Measurements from ENCODE around the gene BDKRB2. TPM values are rescaled to one million over a fixed set of nuclear protein-coding genes. Genes with fewer than 3 reads are reported as not detected.

BDKRB2 gene
- total RNA-seq, 2 donors from 2014 or later: 11.3 to 23.3 TPM

DNA sequence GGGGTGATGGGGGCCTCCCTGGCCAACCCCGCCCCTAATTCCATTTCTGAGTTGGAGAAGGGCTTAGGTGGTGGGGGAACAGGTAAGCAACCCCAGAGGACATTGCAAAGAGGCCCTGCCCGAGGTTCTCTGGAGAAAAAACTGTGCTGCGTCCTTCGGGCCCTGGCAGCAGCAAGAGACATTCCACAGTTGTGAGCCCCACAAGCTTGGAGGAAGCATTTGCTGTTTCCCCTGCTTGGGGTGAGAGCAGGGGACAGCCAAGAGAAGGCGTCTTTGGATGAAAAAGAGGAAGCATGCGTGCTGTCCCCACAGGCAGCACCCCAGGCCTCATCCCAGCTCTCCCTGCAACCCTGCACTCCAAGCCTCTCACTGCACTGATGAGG lies 1.3 kb downstream of the BDKRB2 start:
- TF ChIP-seq, protein P1, sequence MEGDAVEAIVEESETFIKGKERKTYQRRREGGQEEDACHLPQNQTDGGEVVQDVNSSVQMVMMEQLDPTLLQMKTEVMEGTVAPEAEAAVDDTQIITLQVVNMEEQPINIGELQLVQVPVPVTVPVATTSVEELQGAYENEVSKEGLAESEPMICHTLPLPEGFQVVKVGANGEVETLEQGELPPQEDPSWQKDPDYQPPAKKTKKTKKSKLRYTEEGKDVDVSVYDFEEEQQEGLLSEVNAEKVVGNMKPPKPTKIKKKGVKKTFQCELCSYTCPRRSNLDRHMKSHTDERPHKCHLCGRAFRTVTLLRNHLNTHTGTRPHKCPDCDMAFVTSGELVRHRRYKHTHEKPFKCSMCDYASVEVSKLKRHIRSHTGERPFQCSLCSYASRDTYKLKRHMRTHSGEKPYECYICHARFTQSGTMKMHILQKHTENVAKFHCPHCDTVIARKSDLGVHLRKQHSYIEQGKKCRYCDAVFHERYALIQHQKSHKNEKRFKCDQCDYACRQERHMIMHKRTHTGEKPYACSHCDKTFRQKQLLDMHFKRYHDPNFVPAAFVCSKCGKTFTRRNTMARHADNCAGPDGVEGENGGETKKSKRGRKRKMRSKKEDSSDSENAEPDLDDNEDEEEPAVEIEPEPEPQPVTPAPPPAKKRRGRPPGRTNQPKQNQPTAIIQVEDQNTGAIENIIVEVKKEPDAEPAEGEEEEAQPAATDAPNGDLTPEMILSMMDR (IDR thresholded peaks at IDR 0.05): no peak

DNA sequence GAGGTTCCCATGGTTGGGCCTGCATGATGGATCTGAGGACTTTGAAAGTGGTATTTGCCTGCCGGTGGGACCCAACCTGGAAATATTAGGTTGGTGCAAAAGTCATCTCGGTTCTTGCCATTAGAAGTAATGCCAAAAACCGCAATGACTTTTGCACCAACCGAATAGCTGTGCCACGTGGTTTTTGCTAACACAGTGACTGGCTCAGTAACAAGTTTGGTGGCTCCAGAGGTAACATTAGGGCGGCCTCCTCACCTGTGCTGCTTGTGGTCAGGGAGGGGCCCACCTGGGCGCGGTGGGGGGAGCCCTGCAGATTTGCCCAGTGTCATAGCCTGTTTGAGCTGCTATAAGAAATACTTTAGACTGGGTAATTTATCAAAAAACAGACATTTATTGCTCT lies 1.8 kb downstream of the BDKRB2 start:
- Histone ChIP-seq H3K36me3 (no peaks in the 10 kb centered on the region), H3K27me3 (no peaks in the 10 kb centered on the region), H3K4me3 (peak overlapping the region; percentile 57), H3K9me3 (no peaks in the 10 kb centered on the region), H3K9ac (ENCODE audit: low read depth in 2 of 2, low read length in 2 of 2) (peak overlapping the region in 1 of 2 donors; percentile 89), H3K27ac (peak overlapping the region; percentile 85), H3K4me1 (no peaks in the 10 kb centered on the region)
- TF ChIP-seq, protein P1 (IDR thresholded peaks at IDR 0.05): no peak
- peak; percentile 69 for DNase-seq
- intact Hi-C loops (cut with DNase I): loop anchor here (10.0 kb wide), 1 partner anchor 102 kb away; no protein-coding TSS in a partner anchor

More for the DNA sequence above, 1.3 kb downstream of the BDKRB2 start:
- H3K27me3 ChIP-seq: no peaks in the 10 kb centered on the region
- intact Hi-C loops (cut with DNase I): loop anchor here (10.0 kb wide), 1 partner anchor 101 kb away; no protein-coding TSS in a partner anchor
- H3K9me3 ChIP-seq: no peaks in the 10 kb centered on the region
- no peaks in the 10 kb centered on the region for H3K4me1 ChIP-seq
- no peaks in the 10 kb centered on the region for H3K36me3 ChIP-seq
- peak overlapping the region; percentile 57 for H3K4me3 ChIP-seq
- peak overlapping the region; percentile 85 for H3K27ac ChIP-seq
- DNase-seq: no peak
- peak overlapping the region; percentile 71 to 89 for H3K9ac ChIP-seq (ENCODE audit: low read depth in 2 of 2, low read length in 2 of 2)

DNA sequence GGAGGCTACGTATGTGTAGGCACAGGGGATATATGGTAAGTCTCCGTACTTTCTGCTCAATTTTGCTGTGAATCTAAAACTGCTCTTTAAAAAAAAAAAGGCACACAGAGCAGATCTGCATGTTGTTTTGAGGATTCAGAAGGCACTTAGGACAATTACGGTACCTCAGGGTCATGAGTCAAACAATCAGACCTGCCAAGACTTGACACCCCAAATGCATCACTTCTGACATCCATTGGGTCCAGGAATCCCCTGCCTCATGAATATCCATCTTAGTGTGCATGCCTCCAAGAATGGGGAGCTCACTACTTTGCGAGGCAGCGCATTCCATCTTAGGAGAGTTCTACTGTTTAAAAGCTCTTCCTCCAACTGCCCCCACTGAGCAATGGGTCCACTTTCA lies 3.0 kb downstream of the BDKRB2 start:
- Histone ChIP-seq H3K27ac (no peak overlapping the region), H3K9ac (ENCODE audit: low read depth in 2 of 2, low read length in 2 of 2) (no peak overlapping the region), H3K4me3 (no peak overlapping the region), H3K27me3 (no peaks in the 10 kb centered on the region), H3K4me1 (no peaks in the 10 kb centered on the region), H3K36me3 (no peaks in the 10 kb centered on the region), H3K9me3 (peaks cover 8% of the 10 kb centered on the region)
- TF ChIP-seq, protein P1 (IDR thresholded peaks at IDR 0.05): no peak
- DNase-seq: no peak
- intact Hi-C loops (cut with DNase I): loop anchor here (10.0 kb wide), 1 partner anchor 103 kb away; no protein-coding TSS in a partner anchor

DNA sequence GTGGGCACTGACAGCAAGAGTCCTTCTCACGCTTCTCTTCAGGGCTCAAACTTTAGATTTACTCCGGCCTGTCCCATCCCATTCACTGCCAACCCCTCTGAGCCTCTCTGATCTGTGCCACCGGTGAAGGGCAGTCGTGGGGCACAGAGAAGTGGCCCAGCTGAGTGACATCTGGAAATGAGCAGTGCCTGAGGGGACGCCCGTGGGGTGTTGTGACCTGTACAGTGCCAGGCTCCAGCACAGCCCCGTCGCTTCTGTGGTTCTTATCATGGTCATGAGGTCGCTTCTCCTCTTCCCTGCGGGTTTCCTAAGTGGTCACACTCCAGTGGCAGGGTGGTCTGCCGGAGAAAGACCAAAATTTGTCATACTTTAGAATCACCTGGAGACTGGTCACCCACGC lies 4.1 kb downstream of the BDKRB2 start:
- H3K27ac ChIP-seq: no peak overlapping the region
- DNase-seq: no peak
- H3K9me3 ChIP-seq: peaks cover 8% of the 10 kb centered on the region
- TF ChIP-seq, protein P1 (IDR thresholded peaks at IDR 0.05): no peak
- H3K4me1 ChIP-seq: no peaks in the 10 kb centered on the region
- intact Hi-C loops (cut with DNase I): loop anchor here (10.0 kb wide), 1 partner anchor 104 kb away; no protein-coding TSS in a partner anchor
- H3K27me3 ChIP-seq: no peaks in the 10 kb centered on the region
- H3K36me3 ChIP-seq: no peaks in the 10 kb centered on the region
- no peak overlapping the region for H3K9ac ChIP-seq (ENCODE audit: low read depth in 2 of 2, low read length in 2 of 2)
- no peak overlapping the region for H3K4me3 ChIP-seq

DNA sequence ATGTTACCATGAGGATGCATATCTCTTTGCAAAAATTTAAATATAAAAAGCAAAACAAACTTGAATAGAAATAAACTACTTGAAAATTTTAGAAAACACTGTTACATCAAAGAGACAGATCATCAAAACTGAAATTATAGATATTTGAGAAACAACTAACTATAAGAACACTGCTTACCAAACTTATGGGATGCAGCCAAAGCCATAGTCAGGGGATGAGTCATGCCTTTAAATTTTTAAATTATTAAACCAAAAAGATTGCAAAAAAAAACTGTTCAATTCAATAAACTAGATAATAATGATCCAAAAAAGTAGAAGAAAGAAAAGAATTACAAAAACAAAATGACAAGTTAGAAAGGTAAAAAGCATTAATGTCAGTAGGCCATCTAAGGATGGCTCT lies 7.5 kb downstream of the BDKRB2 start:
- H3K27me3 ChIP-seq: no peaks in the 10 kb centered on the region
- no peaks in the 10 kb centered on the region for H3K4me1 ChIP-seq
- no peak overlapping the region for H3K27ac ChIP-seq
- TF ChIP-seq, protein P1 (IDR thresholded peaks at IDR 0.05): no peak
- no peak overlapping the region for H3K9ac ChIP-seq (ENCODE audit: low read depth in 2 of 2, low read length in 2 of 2)
- intact Hi-C loops (cut with DNase I): no loop called here
- DNase-seq: no peak
- peaks cover 8% of the 10 kb centered on the region for H3K9me3 ChIP-seq
- no peaks in the 10 kb centered on the region for H3K36me3 ChIP-seq
- no peak overlapping the region for H3K4me3 ChIP-seq
